Nucleus accumbens (tissue), 56 donors: ENCODE data around the gene PPIL6.
A peak's percentile ranks its signal among the peaks of the same experiment; 100 is the strongest.
"Not testable (repeated sequence)": the region's sequence is repeated elsewhere in the genome, so short reads cannot be mapped to it uniquely, and the experiment has no call there.

ENCODE experiments used
- DNase-seq, 56 donors: peaks; one replicate each; lab custom pipeline; 2025; lab: John Stamatoyannopoulos, UW

The PPIL6 gene

GRCh38 chr6:109467696-109468095 is 27.3 kb upstream of the PPIL6 start:
- no peak for DNase-seq

- DNase-seq = no peak
These were observed 25.9 kb upstream of the PPIL6 start for GRCh38 chr6:109466212-109466923.

- DNase-seq = peak in 41 of 56 donors; percentile 15 to 80 (median 47)
These were observed 25.3 kb upstream of the PPIL6 start for GRCh38 chr6:109465772-109466171.

- DNase-seq = no peak
These were observed 21.5 kb upstream of the PPIL6 start for GRCh38 chr6:109461733-109462526.

GRCh38 chr6:109461205-109461604 is 20.8 kb upstream of the PPIL6 start:
- DNase-seq = not testable (repeated sequence)

GRCh38 chr6:109460161-109460829 is 19.9 kb upstream of the PPIL6 start:
- DNase-seq = no peak

- DNase-seq = peak in 2 of 56 donors; percentile 9 to 12
These were observed 18.5 kb upstream of the PPIL6 start for GRCh38 chr6:109458774-109459531.

GRCh38 chr6:109457562-109457996 is 17.2 kb upstream of the PPIL6 start:
- DNase-seq = peak in 1 of 56 donors; percentile 20

- DNase-seq = peak in 18 of 56 donors; percentile 17 to 59 (median 28)
These were observed 16.5 kb upstream of the PPIL6 start for GRCh38 chr6:109456710-109457561.

- DNase-seq = no peak
These were observed 15.7 kb upstream of the PPIL6 start for GRCh38 chr6:109456111-109456583.

- DNase-seq = peak in 34 of 56 donors; percentile 20 to 76 (median 54)
These were observed 15.1 kb upstream of the PPIL6 start, which contains the start of gene MICAL1 for GRCh38 chr6:109455437-109456110. TSS of gene MICAL1 (minus strand) at chr6:109455772. CDS start at chr6:109454196, 1,576 bp downstream.

GRCh38 chr6:109454496-109455436 is 14.3 kb upstream of the PPIL6 start:
- peak in 33 of 56 donors; percentile 16 to 64 (median 36) for DNase-seq

- peak in 2 of 56 donors; percentile 18 to 49 for DNase-seq
These were observed 13.4 kb upstream of the PPIL6 start for GRCh38 chr6:109453594-109454495.

GRCh38 chr6:109453156-109453555 is 12.7 kb upstream of the PPIL6 start:
- DNase-seq = no peak

GRCh38 chr6:109452181-109452580 is 11.8 kb upstream of the PPIL6 start:
- no peak for DNase-seq

- DNase-seq = no peak
These were observed 10.9 kb upstream of the PPIL6 start for GRCh38 chr6:109451376-109451775.
